Amniotic epithelial cell (primary cell): Measurements from ENCODE around the gene ZRANB1.
"Not testable (repeated sequence)": the region's sequence is repeated elsewhere in the genome, so short reads cannot be mapped to it uniquely, and the experiment has no call there.

Experiments
- DNase-seq: peaks from one replicate; pipeline ENCODE4 v3.0.0-alpha.2; 2010; ENCODE audit warnings: low read depth

The ZRANB1 gene

GRCh38 chr10:124963866-124964720 lies 22.2 kb downstream of the ZRANB1 start:
- no peak for DNase-seq

GRCh38 chr10:124966008-124966407 lies 24.1 kb downstream of the ZRANB1 start:
- no peak for DNase-seq

GRCh38 chr10:124967255-124967654 lies 25.3 kb downstream of the ZRANB1 start:
- DNase-seq, result no peak

GRCh38 chr10:124971276-124971675 lies 29.4 kb downstream of the ZRANB1 start:
- no peak for DNase-seq

GRCh38 chr10:124972637-124973036 lies 30.7 kb downstream of the ZRANB1 start:
- DNase-seq, result no peak

GRCh38 chr10:124974131-124974530 lies 32.2 kb downstream of the ZRANB1 start:
- no peak for DNase-seq

DNA sequence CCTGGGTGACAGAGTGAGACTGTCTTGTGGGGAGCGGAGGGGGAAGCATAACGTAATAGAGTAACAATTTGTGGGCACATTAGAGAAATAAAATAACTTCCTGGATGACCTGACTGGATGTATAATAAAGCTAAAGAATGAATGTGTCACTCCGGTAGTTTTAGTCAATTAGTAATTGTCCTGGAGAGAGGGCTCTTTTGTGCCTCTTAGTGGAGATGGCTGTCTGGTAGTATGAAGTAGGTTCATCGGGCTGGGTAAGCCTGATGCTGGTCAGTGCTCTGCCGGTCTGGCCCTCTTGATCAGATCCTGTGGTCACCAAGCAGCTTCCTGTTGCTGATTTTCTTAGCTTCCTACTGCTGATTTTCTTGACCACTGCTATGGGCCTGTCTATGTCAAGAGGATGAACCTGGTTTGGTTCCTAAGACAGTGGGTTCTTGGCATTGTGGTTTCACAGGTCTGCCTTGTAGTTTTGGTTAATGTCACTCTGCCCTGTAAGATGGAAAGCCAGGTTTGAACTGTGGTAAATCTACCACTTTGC lies 34.1 kb downstream of the ZRANB1 start:
- peak; percentile 13 for DNase-seq

DNA sequence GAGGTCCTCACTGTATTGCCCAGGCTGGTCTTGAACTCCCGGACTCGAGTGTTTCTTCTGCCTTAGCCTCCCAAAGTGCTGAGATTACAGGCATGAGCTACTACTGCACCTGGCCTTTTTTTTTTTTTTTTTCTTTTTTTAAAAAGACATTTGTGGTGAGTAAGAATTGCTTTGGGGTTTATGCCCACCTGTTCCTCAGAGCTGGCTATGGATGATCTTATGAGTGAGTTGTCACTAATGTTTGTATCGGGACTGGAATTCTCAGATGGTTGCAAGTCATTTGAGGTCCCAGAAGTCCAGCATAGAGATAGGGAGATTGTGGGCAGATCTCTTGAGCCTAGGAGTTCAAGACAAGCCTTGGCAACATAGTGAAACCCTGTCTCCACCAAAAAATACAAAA lies 35.2 kb downstream of the ZRANB1 start:
- DNase-seq, result no peak

- peak; percentile 15 for DNase-seq
Measured at GRCh38 chr10:124977648-124978375, 35.9 kb downstream of the ZRANB1 start.

DNA sequence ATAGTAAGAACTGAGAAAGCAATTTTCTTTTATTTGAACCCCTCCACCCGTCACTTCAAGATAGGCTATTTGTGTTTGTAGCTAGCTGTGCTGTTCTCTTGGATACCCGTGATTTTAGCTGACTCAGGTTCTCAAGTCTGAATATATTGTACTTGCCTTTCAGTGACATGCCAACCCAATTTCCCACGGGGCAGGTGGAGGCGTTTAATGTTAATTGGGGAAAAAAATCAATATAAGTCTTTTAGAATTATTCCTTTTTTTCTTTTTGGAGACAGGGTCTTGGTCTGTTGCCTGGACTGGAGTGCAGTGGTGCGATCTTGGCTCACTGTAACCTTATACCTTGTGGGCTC lies 36.4 kb downstream of the ZRANB1 start:
- DNase-seq, result no peak

DNA sequence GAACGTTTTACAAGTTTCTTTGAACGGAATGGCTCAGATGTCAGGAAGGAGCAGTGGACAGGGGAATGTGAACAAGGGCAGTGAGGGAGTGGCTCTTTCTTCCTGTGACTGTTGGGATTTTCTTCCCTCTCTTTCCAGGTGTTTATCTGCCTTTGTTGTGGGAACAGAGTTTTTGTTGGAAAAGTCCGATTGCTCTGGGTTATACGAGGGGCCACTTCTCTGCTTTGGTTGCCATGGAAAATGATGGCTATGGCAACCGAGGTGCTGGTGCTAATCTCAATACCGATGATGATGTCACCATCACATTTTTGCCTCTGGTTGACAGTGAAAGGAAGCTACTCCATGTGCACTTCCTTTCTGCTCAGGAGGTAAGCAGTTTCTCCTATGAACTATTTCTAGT lies 41.4 kb downstream of the ZRANB1 start:
- DNase-seq, result peak; percentile 9

DNA sequence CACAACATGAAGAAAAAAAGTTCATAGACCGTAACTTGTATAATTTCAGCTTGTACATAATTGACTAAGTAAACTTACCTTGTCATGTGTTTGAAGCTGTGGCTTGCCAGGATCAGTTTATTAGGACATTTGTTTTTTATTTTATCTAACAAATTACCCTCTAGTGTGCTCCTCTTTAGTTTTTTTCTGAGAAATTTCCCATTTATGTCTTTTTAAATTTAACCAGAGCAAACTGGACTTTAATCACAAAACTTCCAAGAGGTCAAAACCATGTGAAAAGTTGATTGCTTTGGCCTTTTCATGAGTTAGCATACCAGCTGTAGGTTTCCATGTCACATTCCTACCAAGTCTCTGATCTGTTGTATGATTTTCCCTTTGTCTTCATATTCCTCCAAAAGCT lies 42.5 kb downstream of the ZRANB1 start:
- no peak for DNase-seq

DNA sequence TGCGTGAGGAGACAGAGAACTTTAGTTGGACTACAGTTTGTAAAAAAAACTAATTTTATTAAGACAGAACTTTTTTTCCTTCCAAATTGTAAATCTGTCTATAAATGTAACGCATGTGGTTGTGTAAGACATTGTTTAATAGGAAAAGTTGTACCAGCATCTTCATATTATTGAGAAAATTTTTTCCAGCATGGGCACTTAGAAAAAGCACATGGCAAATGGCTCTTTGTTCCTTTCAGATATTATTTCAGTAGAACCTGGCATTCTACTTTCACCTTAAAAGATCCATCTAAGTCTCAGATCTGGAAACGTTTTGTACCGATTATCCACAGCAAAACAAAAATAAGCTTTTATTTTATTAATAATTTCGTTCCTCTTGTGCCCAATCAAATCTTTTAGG lies 43.2 kb downstream of the ZRANB1 start:
- DNase-seq, result no peak

DNA sequence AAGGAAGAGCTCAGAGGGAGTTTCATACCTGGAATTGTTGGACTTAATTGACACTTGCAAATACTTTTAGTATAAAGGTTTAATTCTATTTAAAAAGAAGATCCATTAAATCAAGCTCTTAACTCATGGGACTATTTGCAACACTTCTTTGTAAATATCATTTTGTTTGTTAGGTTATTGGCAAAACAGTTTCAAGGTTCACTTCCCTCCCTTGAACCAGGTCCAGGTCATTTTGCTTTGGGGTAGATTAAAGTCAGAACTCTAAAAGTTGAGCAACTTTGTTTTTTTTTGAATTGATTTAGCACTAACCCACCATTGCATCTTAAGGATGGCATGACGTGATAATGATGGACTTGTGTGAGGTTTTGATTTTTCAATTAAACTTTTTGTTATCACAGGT lies 45.9 kb downstream of the ZRANB1 start:
- no peak for DNase-seq

DNA sequence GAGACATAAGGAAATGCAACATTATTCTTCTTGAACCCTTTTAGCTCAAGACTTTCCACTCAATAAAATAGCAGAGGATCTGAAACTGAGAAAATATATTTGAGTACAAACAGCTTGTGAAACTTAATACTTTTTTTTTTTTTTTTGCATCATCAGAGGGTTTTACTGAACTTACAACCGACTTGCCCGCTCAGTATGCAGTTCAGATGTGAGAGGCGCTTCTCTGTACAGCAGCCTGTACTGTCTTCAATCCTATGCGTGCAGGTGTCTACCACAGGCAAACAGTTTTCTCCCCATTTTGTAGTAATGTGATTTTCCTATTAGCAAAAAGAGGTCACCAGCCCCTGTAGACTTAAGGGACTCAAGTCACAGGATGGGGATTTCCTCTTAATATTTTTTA lies 46.8 kb downstream of the ZRANB1 start:
- DNase-seq, result not testable (repeated sequence)

DNA sequence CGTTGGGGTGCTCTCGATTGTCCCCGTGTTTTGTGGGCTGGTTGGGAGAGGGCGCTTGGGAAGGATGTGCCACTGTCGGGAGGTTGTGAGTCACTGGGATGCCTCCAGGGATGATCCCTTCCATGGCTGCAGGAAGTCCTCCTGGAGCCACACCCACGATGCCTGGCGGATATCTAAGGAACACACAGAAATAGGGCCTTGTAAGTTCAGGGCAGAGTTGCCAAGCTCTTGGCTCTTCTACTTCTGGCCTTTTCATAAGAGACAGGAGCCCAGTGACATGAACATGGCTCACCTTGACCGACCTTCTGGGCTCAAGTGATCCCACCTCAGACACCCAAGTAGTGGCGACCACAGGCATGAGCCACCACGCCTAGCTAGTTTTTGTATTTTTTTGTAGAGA lies 47.6 kb downstream of the ZRANB1 start:
- no peak for DNase-seq

DNA sequence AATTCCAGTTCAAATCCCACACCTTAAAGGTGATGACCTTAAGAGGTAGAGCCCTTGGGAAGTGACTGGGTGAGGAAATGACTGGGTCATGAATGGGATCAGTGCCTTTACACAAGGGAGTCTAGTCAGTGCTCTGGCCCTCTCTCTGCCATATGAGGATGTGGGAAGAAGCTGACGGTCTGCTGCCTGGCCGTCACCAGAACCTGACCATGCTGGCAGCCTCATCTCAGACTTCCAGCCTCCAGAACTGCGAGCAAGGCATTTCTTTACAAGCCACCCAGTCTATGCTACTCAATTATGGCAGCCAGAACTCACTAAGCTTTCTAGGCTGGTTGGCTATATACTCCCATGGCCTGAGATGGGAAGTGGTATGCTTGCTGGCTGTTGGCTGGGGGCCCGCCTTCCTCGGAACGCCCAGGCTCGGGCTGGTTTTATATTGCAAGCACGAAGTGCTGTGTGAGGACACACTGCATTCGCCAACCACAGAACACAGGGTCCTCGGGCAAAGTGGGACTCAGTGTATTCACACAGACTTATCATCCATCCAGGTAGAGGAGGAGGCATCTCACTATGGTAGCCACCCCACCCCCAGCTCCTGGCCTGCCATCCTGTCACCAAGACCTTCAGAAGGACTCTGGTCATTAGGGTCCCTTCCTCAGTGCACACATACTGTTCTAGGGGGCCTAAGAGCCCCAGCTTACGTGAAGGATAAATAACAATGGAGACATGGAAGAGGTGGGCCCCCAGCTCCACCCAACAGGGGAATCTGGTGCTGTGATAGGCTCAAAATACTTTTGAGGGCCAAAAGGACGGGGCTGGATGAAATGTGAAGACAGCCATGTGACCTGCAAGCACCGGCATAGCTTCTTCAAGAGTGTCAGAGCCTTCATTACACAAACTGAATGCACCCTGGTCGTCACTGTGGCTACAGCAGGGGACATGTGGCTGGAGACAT lies 49.0 kb downstream of the ZRANB1 start:
- no peak for DNase-seq

- no peak for DNase-seq
Measured at GRCh38 chr10:124991835-124992234, 49.9 kb downstream of the ZRANB1 start.

GRCh38 chr10:124992462-124993344 lies 50.8 kb downstream of the ZRANB1 start:
- DNase-seq, result peak; percentile 53

- DNase-seq, result no peak
Measured at GRCh38 chr10:124993345-124993708, 51.4 kb downstream of the ZRANB1 start.
